GM12878 (cell line): ENCODE measurements around the gene CCSER1. TPM values are rescaled to one million over a fixed set of nuclear protein-coding genes. Genes with fewer than 3 reads are reported as not detected.

Experiments
- CBX5 ChIP-seq: sonication (generic); IDR thresholded peaks from 2 replicates; pipeline ENCODE4 v1.6.1; 2016; ENCODE audit warnings: low read depth, moderate library complexity, mild to moderate bottlenecking, inconsistent platforms
- ESRRA ChIP-seq: IDR thresholded peaks from 2 replicates; pipeline ENCODE4 v1.6.1; 2012; ENCODE audit warnings: mild to moderate bottlenecking, low read length, improper control_type of control experiment
- MYB ChIP-seq: fragments of 150-350 bp; IDR thresholded peaks from 2 replicates; pipeline ENCODE4 v1.6.1; 2014; ENCODE audit warnings: mild to moderate bottlenecking, low read depth, low read length, borderline replicate concordance
- ZNF384 ChIP-seq: IDR thresholded peaks from 2 replicates; pipeline ENCODE4 v1.6.1; 2012; ENCODE audit warnings: low read depth, mild to moderate bottlenecking, low read length, improper control_type of control experiment, borderline replicate concordance
- polyA plus RNA-seq, 11 experiments: library from polyadenylated mRNA; depleted of rRNA in 4 of 11; unstranded in 6 of 11; stranded (reverse) in 5 of 11; fragments of >200 nt; fragmentation: Nextera tagmentation in 4 of 11; fragmentation: Illumina TruSeq in 1 of 11; extraction: Ambion mirVana in 4 of 11; extraction: Trizol in 1 of 11; gene quantifications; 1 replicate in 1 of 11; 2 replicates in 10 of 11; pipeline versions ENCODE4 v1.2.1 to v1.2.3, GENCODE V29; 2011 to 2016; ENCODE audit warnings: inconsistent platforms in 2 of 11, missing spikeins in 2 of 11, low read depth in 1 of 11
- total RNA-seq, 4 experiments: library from RNA; depleted of rRNA in 3 of 4; stranded (reverse); fragments of >200 nt in 3 of 4; fragmentation: Illumina TruSeq in 1 of 4; extraction: Trizol in 1 of 4; gene quantifications; 2 replicates each; pipeline versions ENCODE4 v1.2.1 to v1.2.3, GENCODE V29; 2013 to 2021
- TF ChIP-seq, protein P1 (sequence below): fragments of 450-650 bp; IDR thresholded peaks from 2 replicates; pipeline ENCODE4 v1.6.1; 2017; ENCODE audit warnings: mild to moderate bottlenecking, moderate library complexity
- TF ChIP-seq, protein P2 (sequence below): IDR thresholded peaks from 2 replicates; pipeline ENCODE4 v1.6.1; 2012; ENCODE audit warnings: low read depth, low read length, improper control_type of control experiment
- TF ChIP-seq, protein P3 (sequence below): fragments of 450-650 bp; IDR thresholded peaks from 2 replicates; pipeline ENCODE4 v1.6.1; 2016; ENCODE audit warnings: mild to moderate bottlenecking, moderate library complexity, borderline replicate concordance

The CCSER1 gene
- total and polyA plus RNA-seq, 10 of the 15 experiments (the other 5 are each of a cell fraction or from before 2014, with no cell fraction given): 0.22 to 2.7 (median 1.0) TPM

DNA sequence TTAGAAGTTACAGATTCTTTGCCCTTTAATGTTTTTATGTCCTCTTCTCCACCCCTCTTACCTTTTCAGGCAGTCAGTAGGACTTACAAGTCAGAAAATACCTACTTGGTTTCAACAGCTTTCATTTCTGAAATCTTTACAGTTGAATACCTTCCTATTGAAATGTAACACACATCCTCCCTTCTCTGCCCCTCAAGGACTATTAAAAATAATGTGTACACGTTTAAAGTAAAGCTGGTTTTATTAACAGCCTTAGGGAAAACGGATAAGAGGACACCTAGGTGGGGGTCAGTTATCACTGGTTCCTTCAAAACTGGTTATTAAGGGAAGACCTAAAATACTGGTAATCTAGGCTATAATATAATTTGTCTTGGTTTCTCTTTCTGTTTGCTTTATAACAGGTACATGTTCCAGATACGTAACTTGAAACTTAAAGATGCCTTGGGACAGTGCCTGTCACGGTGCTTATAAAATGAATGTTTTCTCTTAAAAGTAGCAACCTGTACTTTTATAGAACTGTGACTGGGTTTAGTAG is 1.8 kb downstream of the CCSER1 start (continued):
- TF ChIP-seq, protein P1, sequence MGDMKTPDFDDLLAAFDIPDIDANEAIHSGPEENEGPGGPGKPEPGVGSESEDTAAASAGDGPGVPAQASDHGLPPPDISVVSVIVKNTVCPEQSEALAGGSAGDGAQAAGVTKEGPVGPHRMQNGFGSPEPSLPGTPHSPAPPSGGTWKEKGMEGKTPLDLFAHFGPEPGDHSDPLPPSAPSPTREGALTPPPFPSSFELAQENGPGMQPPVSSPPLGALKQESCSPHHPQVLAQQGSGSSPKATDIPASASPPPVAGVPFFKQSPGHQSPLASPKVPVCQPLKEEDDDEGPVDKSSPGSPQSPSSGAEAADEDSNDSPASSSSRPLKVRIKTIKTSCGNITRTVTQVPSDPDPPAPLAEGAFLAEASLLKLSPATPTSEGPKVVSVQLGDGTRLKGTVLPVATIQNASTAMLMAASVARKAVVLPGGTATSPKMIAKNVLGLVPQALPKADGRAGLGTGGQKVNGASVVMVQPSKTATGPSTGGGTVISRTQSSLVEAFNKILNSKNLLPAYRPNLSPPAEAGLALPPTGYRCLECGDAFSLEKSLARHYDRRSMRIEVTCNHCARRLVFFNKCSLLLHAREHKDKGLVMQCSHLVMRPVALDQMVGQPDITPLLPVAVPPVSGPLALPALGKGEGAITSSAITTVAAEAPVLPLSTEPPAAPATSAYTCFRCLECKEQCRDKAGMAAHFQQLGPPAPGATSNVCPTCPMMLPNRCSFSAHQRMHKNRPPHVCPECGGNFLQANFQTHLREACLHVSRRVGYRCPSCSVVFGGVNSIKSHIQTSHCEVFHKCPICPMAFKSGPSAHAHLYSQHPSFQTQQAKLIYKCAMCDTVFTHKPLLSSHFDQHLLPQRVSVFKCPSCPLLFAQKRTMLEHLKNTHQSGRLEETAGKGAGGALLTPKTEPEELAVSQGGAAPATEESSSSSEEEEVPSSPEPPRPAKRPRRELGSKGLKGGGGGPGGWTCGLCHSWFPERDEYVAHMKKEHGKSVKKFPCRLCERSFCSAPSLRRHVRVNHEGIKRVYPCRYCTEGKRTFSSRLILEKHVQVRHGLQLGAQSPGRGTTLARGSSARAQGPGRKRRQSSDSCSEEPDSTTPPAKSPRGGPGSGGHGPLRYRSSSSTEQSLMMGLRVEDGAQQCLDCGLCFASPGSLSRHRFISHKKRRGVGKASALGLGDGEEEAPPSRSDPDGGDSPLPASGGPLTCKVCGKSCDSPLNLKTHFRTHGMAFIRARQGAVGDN: no peak
- TF ChIP-seq ZNF384 (no peak), CBX5 (no peak), MYB (no peak), ESRRA (no peak)
- TF ChIP-seq, protein P2, sequence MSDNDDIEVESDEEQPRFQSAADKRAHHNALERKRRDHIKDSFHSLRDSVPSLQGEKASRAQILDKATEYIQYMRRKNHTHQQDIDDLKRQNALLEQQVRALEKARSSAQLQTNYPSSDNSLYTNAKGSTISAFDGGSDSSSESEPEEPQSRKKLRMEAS: no peak
- TF ChIP-seq, protein P3, sequence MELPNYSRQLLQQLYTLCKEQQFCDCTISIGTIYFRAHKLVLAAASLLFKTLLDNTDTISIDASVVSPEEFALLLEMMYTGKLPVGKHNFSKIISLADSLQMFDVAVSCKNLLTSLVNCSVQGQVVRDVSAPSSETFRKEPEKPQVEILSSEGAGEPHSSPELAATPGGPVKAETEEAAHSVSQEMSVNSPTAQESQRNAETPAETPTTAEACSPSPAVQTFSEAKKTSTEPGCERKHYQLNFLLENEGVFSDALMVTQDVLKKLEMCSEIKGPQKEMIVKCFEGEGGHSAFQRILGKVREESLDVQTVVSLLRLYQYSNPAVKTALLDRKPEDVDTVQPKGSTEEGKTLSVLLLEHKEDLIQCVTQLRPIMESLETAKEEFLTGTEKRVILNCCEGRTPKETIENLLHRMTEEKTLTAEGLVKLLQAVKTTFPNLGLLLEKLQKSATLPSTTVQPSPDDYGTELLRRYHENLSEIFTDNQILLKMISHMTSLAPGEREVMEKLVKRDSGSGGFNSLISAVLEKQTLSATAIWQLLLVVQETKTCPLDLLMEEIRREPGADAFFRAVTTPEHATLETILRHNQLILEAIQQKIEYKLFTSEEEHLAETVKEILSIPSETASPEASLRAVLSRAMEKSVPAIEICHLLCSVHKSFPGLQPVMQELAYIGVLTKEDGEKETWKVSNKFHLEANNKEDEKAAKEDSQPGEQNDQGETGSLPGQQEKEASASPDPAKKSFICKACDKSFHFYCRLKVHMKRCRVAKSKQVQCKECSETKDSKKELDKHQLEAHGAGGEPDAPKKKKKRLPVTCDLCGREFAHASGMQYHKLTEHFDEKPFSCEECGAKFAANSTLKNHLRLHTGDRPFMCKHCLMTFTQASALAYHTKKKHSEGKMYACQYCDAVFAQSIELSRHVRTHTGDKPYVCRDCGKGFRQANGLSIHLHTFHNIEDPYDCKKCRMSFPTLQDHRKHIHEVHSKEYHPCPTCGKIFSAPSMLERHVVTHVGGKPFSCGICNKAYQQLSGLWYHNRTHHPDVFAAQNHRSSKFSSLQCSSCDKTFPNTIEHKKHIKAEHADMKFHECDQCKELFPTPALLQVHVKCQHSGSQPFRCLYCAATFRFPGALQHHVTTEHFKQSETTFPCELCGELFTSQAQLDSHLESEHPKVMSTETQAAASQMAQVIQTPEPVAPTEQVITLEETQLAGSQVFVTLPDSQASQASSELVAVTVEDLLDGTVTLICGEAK: no peak
